ENCODE results near the gene DCAF17. TPM values are rescaled to one million over a fixed set of nuclear protein-coding genes. Genes with fewer than 3 reads are reported as not detected.

DCAF17 gene
- total RNA-seq, 1 donor from 2014 or later: 25.2 TPM

- no peak overlapping the region for H3K4me3 ChIP-seq (ENCODE audit: insufficient read depth, low read depth, low read length)
- no peak overlapping the region for H3K27ac Mint-ChIP-seq (ENCODE audit: unreplicated experiment)
- H3K36me3 ChIP-seq (ENCODE audit: insufficient read depth, low read length): peaks cover 20% of the 10 kb centered on the region
- no peak overlapping the region for H3K4me2 ChIP-seq (ENCODE audit: low read length)
- FAIRE-seq (no peak), DNase-seq (ENCODE audit: low read depth) (no peak)
- H3K4me1 ChIP-seq (ENCODE audit: insufficient read depth, low read length): no peaks in the 10 kb centered on the region
- H3K27ac ChIP-seq (ENCODE audit: low read depth, low read length): no peak overlapping the region
- H3K4me1 Mint-ChIP-seq (ENCODE audit: low read depth, unreplicated experiment): no peaks in the 10 kb centered on the region
- peaks cover 4% of the 10 kb centered on the region for H4K20me1 ChIP-seq (ENCODE audit: insufficient read depth, low read length)
- H3K36me3 Mint-ChIP-seq (ENCODE audit: low read depth, unreplicated experiment): peaks cover 17% of the 10 kb centered on the region
- H3K27me3 ChIP-seq (ENCODE audit: insufficient read depth, low read length): no peaks in the 10 kb centered on the region
- TF ChIP-seq EZH2 (IDR thresholded peaks at IDR 0.05; ENCODE audit: insufficient read depth, low read length) (no peak), CTCF (IDR thresholded peaks at IDR 0.05; ENCODE audit: insufficient read depth, low read depth, low read length) (no peak)
- peaks cover 3% of the 10 kb centered on the region for H3K9me3 Mint-ChIP-seq (ENCODE audit: unreplicated experiment)
- H2AFZ ChIP-seq (ENCODE audit: low read depth, low read length): no peak overlapping the region
- peaks cover 6% of the 10 kb centered on the region for H3K79me2 ChIP-seq (ENCODE audit: insufficient read depth, low read length)
- H3K4me3 Mint-ChIP-seq (ENCODE audit: unreplicated experiment): no peak overlapping the region
- no peaks in the 10 kb centered on the region for H3K9me3 ChIP-seq (ENCODE audit: insufficient read depth, low read depth, low read length)
- H3K27me3 Mint-ChIP-seq (ENCODE audit: low read depth, unreplicated experiment): no peaks in the 10 kb centered on the region
- no peak overlapping the region for H3K9ac ChIP-seq (ENCODE audit: low read length)
Observed at GRCh38 chr2:171441470-171441869, 7.4 kb downstream of the DCAF17 start.

DNA sequence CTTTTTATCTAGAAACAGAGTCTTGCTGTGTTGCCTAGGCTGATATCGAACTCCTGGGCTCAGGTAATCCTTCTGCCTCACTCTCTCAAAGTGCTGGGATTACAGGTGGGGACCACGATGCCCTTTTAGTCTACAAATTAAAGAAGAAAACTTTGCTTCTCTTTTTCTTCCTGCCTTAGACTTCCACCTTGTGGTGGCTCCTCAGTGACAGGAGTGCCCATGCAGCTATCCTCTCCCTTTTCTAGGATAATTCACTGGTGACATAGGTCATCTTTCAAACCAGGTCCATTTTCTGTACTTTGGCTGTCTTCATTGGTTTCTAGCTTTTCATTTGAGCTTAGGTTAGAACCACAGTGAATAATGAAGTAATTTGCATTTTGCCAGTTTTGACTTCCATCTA lies 13.6 kb downstream of the DCAF17 start:
- no peak overlapping the region for H3K4me3 Mint-ChIP-seq (ENCODE audit: unreplicated experiment)
- no peaks in the 10 kb centered on the region for H3K4me1 Mint-ChIP-seq (ENCODE audit: low read depth, unreplicated experiment)
- no peak overlapping the region for H3K4me2 ChIP-seq (ENCODE audit: low read length)
- peaks cover 9% of the 10 kb centered on the region for H3K36me3 ChIP-seq (ENCODE audit: insufficient read depth, low read length)
- H3K79me2 ChIP-seq (ENCODE audit: insufficient read depth, low read length): no peaks in the 10 kb centered on the region
- H3K9me3 ChIP-seq (ENCODE audit: insufficient read depth, low read depth, low read length): no peaks in the 10 kb centered on the region
- no peaks in the 10 kb centered on the region for H3K9me3 Mint-ChIP-seq (ENCODE audit: unreplicated experiment)
- H2AFZ ChIP-seq (ENCODE audit: low read depth, low read length): no peak overlapping the region
- H3K27me3 ChIP-seq (ENCODE audit: insufficient read depth, low read length): no peaks in the 10 kb centered on the region
- H4K20me1 ChIP-seq (ENCODE audit: insufficient read depth, low read length): no peaks in the 10 kb centered on the region
- H3K27me3 Mint-ChIP-seq (ENCODE audit: low read depth, unreplicated experiment): no peaks in the 10 kb centered on the region
- no peak overlapping the region for H3K27ac ChIP-seq (ENCODE audit: low read depth, low read length)
- H3K36me3 Mint-ChIP-seq (ENCODE audit: low read depth, unreplicated experiment): peaks cover 5% of the 10 kb centered on the region
- no peak for FAIRE-seq
- no peak overlapping the region for H3K27ac Mint-ChIP-seq (ENCODE audit: unreplicated experiment)
- no peak overlapping the region for H3K4me3 ChIP-seq (ENCODE audit: insufficient read depth, low read depth, low read length)
- no peaks in the 10 kb centered on the region for H3K4me1 ChIP-seq (ENCODE audit: insufficient read depth, low read length)
- TF ChIP-seq EZH2 (IDR thresholded peaks at IDR 0.05; ENCODE audit: insufficient read depth, low read length) (no peak), CTCF (IDR thresholded peaks at IDR 0.05; ENCODE audit: insufficient read depth, low read depth, low read length) (no peak)
- no peak overlapping the region for H3K9ac ChIP-seq (ENCODE audit: low read length)
- DNase-seq (ENCODE audit: low read depth): no peak

DNA sequence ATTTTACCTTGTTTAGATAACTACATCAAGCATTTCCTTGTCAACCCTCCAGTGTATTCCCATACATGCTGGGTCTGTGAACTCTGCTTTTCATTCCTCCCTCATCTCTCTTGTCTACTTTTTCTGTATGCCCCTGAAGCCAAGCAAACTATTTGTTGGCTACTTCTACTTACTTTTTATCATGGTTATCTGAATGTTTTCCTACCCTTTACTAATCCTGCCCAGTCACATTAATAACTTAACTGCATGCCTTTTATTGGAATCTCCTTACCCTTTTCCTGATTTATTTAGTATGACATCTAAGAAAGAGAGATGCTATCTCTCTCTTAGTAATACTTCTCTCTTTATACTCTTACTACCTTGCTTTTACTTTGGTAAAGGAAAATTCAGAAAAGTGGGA lies 17.0 kb downstream of the DCAF17 start:
- no peak for TF ChIP-seq EZH2 (IDR thresholded peaks at IDR 0.05; ENCODE audit: insufficient read depth, low read length)
- no peak for TF ChIP-seq CTCF (IDR thresholded peaks at IDR 0.05; ENCODE audit: insufficient read depth, low read depth, low read length)
- Histone ChIP-seq H3K27ac (ENCODE audit: low read depth, low read length) (no peak overlapping the region), H3K9me3 (ENCODE audit: insufficient read depth, low read depth, low read length) (no peaks in the 10 kb centered on the region), H3K27me3 (ENCODE audit: insufficient read depth, low read length) (no peaks in the 10 kb centered on the region), H3K4me3 (ENCODE audit: insufficient read depth, low read depth, low read length) (no peak overlapping the region), H3K9ac (ENCODE audit: low read length) (no peak overlapping the region), H3K4me2 (ENCODE audit: low read length) (no peak overlapping the region), H4K20me1 (ENCODE audit: insufficient read depth, low read length) (no peaks in the 10 kb centered on the region), H3K36me3 (ENCODE audit: insufficient read depth, low read length) (peaks cover 12% of the 10 kb centered on the region), H2AFZ (ENCODE audit: low read depth, low read length) (no peak overlapping the region), H3K4me1 (ENCODE audit: insufficient read depth, low read length) (no peaks in the 10 kb centered on the region), H3K79me2 (ENCODE audit: insufficient read depth, low read length) (no peaks in the 10 kb centered on the region)
- Mint-ChIP-seq H3K27ac (ENCODE audit: unreplicated experiment) (no peak overlapping the region), H3K9me3 (ENCODE audit: unreplicated experiment) (peaks cover 6% of the 10 kb centered on the region), H3K36me3 (ENCODE audit: low read depth, unreplicated experiment) (peaks cover 18% of the 10 kb centered on the region), H3K4me3 (ENCODE audit: unreplicated experiment) (no peak overlapping the region), H3K27me3 (ENCODE audit: low read depth, unreplicated experiment) (no peaks in the 10 kb centered on the region), H3K4me1 (ENCODE audit: low read depth, unreplicated experiment) (no peaks in the 10 kb centered on the region)
- FAIRE-seq (no peak), DNase-seq (ENCODE audit: low read depth) (no peak)
